ENCODE measurements around the gene IFT88. TPM values are rescaled to one million over a fixed set of nuclear protein-coding genes. Genes with fewer than 3 reads are reported as not detected.

The IFT88 gene
- total RNA-seq, 4 donors from 2014 or later: 7.9 to 47.5 (median 27.6) TPM

- Histone ChIP-seq H3K36me3 (no peaks in the 10 kb centered on the region), H3K4me3 (no peak overlapping the region), H3K4me1 (no peaks in the 10 kb centered on the region), H3K9me3 (no peaks in the 10 kb centered on the region), H3K27ac (no peak overlapping the region), H3K27me3 (no peaks in the 10 kb centered on the region)
- DNase-seq: no peak
- intact Hi-C loops (cut with DNase I; ENCODE audit: low total_unique reads): no loop called here
- no peak for TF ChIP-seq CTCF (IDR thresholded peaks at IDR 0.05)
- TF ChIP-seq POLR2A (IDR thresholded peaks at IDR 0.05): no peak
Observed at GRCh38 chr13:20607015-20607414, 40.1 kb downstream of the IFT88 start.

GRCh38 chr13:20608438-20609020 lies 41.6 kb downstream of the IFT88 start:
- Histone ChIP-seq H3K27ac (no peak overlapping the region), H3K27me3 (no peaks in the 10 kb centered on the region), H3K36me3 (no peaks in the 10 kb centered on the region), H3K9me3 (no peaks in the 10 kb centered on the region), H3K4me3 (no peak overlapping the region), H3K4me1 (no peaks in the 10 kb centered on the region)
- TF ChIP-seq CTCF (IDR thresholded peaks at IDR 0.05) (no peak), POLR2A (IDR thresholded peaks at IDR 0.05) (no peak)
- intact Hi-C loops (cut with DNase I; ENCODE audit: low total_unique reads): no loop called here
- DNase-seq: no peak

- H3K9me3 ChIP-seq: no peaks in the 10 kb centered on the region
- H3K4me3 ChIP-seq: no peak overlapping the region
- no peaks in the 10 kb centered on the region for H3K27me3 ChIP-seq
- TF ChIP-seq CTCF (IDR thresholded peaks at IDR 0.05) (no peak), POLR2A (IDR thresholded peaks at IDR 0.05) (no peak)
- H3K4me1 ChIP-seq: no peaks in the 10 kb centered on the region
- intact Hi-C loops (cut with DNase I; ENCODE audit: low total_unique reads): no loop called here
- no peak overlapping the region for H3K27ac ChIP-seq
- H3K36me3 ChIP-seq: no peaks in the 10 kb centered on the region
- no peak for DNase-seq
Observed at GRCh38 chr13:20609145-20609544, 42.2 kb downstream of the IFT88 start.

- Histone ChIP-seq H3K36me3 (no peaks in the 10 kb centered on the region), H3K27me3 (no peaks in the 10 kb centered on the region), H3K27ac (no peak overlapping the region), H3K4me3 (no peak overlapping the region), H3K4me1 (no peaks in the 10 kb centered on the region), H3K9me3 (no peaks in the 10 kb centered on the region)
- DNase-seq: no peak
- no peak for TF ChIP-seq CTCF (IDR thresholded peaks at IDR 0.05)
- no peak for TF ChIP-seq POLR2A (IDR thresholded peaks at IDR 0.05)
- intact Hi-C loops (cut with DNase I; ENCODE audit: low total_unique reads): no loop called here
Observed at GRCh38 chr13:20610006-20610405, 43.0 kb downstream of the IFT88 start.

- Histone ChIP-seq H3K4me1 (no peaks in the 10 kb centered on the region), H3K27ac (no peak overlapping the region), H3K36me3 (no peaks in the 10 kb centered on the region), H3K4me3 (no peak overlapping the region), H3K9me3 (no peaks in the 10 kb centered on the region), H3K27me3 (no peaks in the 10 kb centered on the region)
- no peak for DNase-seq
- no peak for TF ChIP-seq POLR2A (IDR thresholded peaks at IDR 0.05)
- TF ChIP-seq CTCF (IDR thresholded peaks at IDR 0.05): no peak
- intact Hi-C loops (cut with DNase I; ENCODE audit: low total_unique reads): no loop called here
Observed at GRCh38 chr13:20616059-20616797, 49.3 kb downstream of the IFT88 start.

Data from uterus (tissue), 4 donors.